ENCODE data around the gene NCAN.

- TF ChIP-seq EZH2phosphoT487 (IDR thresholded peaks at IDR 0.05; ENCODE audit: low read depth, severe bottlenecking, unreplicated experiment) = no peak
- no peak for TF ChIP-seq CTCF (IDR thresholded peaks at IDR 0.05; ENCODE audit: poor library complexity)
- no peak for TF ChIP-seq EZH2 (IDR thresholded peaks at IDR 0.05; ENCODE audit: borderline replicate concordance)
These were observed 14.9 kb downstream of the NCAN start for GRCh38 chr19:19226663-19227062.
